ENCODE data around the gene SUFU. TPM values are rescaled to one million over a fixed set of nuclear protein-coding genes. Genes with fewer than 3 reads are reported as not detected.

The SUFU gene
- total RNA-seq, 1 donor from 2014 or later, result 6.2 TPM

- no peak for TF ChIP-seq CTCF (conservative IDR thresholded peaks at IDR 0.05; ENCODE audit: low read depth, low read length)
- H3K4me3 ChIP-seq (ENCODE audit: low read depth, low read length), result no peak overlapping the region
- no peak for DNase-seq (ENCODE audit: low read depth)
Observed at GRCh38 chr10:102620138-102620590, 116.4 kb downstream of the SUFU start.

GRCh38 chr10:102620591-102621442 is 117.0 kb downstream of the SUFU start:
- no peak for TF ChIP-seq CTCF (conservative IDR thresholded peaks at IDR 0.05; ENCODE audit: low read depth, low read length)
- H3K4me3 ChIP-seq (ENCODE audit: low read depth, low read length), result no peak overlapping the region
- DNase-seq (ENCODE audit: low read depth), result no peak

- DNase-seq (ENCODE audit: low read depth), result no peak
- H3K4me3 ChIP-seq (ENCODE audit: low read depth, low read length), result no peak overlapping the region
- TF ChIP-seq CTCF (conservative IDR thresholded peaks at IDR 0.05; ENCODE audit: low read depth, low read length), result no peak
Observed at GRCh38 chr10:102621443-102622325, 117.9 kb downstream of the SUFU start.

GRCh38 chr10:102624094-102624493 is 120.3 kb downstream of the SUFU start:
- TF ChIP-seq CTCF (conservative IDR thresholded peaks at IDR 0.05; ENCODE audit: low read depth, low read length), result no peak
- no peak for DNase-seq (ENCODE audit: low read depth)
- H3K4me3 ChIP-seq (ENCODE audit: low read depth, low read length), result no peak overlapping the region

GRCh38 chr10:102624751-102625645 is 121.2 kb downstream of the SUFU start:
- H3K4me3 ChIP-seq (ENCODE audit: low read depth, low read length), result no peak overlapping the region
- DNase-seq (ENCODE audit: low read depth), result no peak
- no peak for TF ChIP-seq CTCF (conservative IDR thresholded peaks at IDR 0.05; ENCODE audit: low read depth, low read length)

GRCh38 chr10:102626026-102626685 is 122.4 kb downstream of the SUFU start:
- TF ChIP-seq CTCF (conservative IDR thresholded peaks at IDR 0.05; ENCODE audit: low read depth, low read length), result no peak
- no peak overlapping the region for H3K4me3 ChIP-seq (ENCODE audit: low read depth, low read length)
- no peak for DNase-seq (ENCODE audit: low read depth)

Measured in epithelial cell of proximal tubule (primary cell).